Karpas-422 (cell line): ENCODE results near the gene CDHR2. TPM values are rescaled to one million over a fixed set of nuclear protein-coding genes. Genes with fewer than 3 reads are reported as not detected.

Experiments
- DNase-seq: peaks from one replicate; pipeline ENCODE4 v3.0.0-alpha.2; 2015
- H2AFZ ChIP-seq: fragments of 200-600 bp; sonication (generic); 2 replicates; pipeline ENCODE4 v1.6.1; 2014; ENCODE audit warnings: antibody characterized with exemption, low read length, mixed read lengths
- H3K27ac ChIP-seq: fragments of 200-600 bp; sonication (generic); 2 replicates; pipeline ENCODE4 v1.5.1; 2014; ENCODE audit warnings: mild to moderate bottlenecking, low read length, moderate library complexity
- H3K27me3 ChIP-seq: fragments of 200-600 bp; sonication (generic); 2 replicates; pipeline ENCODE4 v1.6.1; 2014; ENCODE audit warnings: low read length, mixed read lengths
- H3K36me3 ChIP-seq: fragments of 200-600 bp; sonication (generic); 2 replicates; pipeline ENCODE4 v1.6.1; 2014; ENCODE audit warnings: low read length, mixed read lengths; ENCODE audit not compliant: insufficient read depth
- H3K4me1 ChIP-seq: fragments of 200-600 bp; sonication (generic); 2 replicates; pipeline ENCODE4 v1.6.1; 2014; ENCODE audit warnings: mild to moderate bottlenecking, low read length, mixed read lengths
- H3K4me2 ChIP-seq: fragments of 200-600 bp; sonication (generic); 2 replicates; pipeline ENCODE4 v1.6.1; 2014; ENCODE audit warnings: low read length, low read depth, mild to moderate bottlenecking; ENCODE audit not compliant: poor library complexity, severe bottlenecking
- H3K4me3 ChIP-seq: fragments of 200-600 bp; sonication (generic); 2 replicates; pipeline ENCODE4 v1.5.1; 2014; ENCODE audit warnings: mild to moderate bottlenecking, antibody characterized with exemption, low read length, mixed read lengths
- H3K79me2 ChIP-seq: fragments of 200-600 bp; sonication (generic); 2 replicates; pipeline ENCODE4 v1.6.1; 2014; ENCODE audit warnings: mild to moderate bottlenecking, low read length, mixed read lengths
- H3K9ac ChIP-seq: fragments of 200-600 bp; sonication (generic); 2 replicates; pipeline ENCODE4 v1.6.0; 2014; ENCODE audit warnings: low read length
- H3K9me2 ChIP-seq: fragments of 200-600 bp; sonication (generic), shearing (Covaris generic); replicated peaks from 2 replicates; pipeline ENCODE4 v1.6.0; 2014; ENCODE audit warnings: mild to moderate bottlenecking, low read length, moderate library complexity; ENCODE audit not compliant: insufficient read depth
- H3K9me3 ChIP-seq: fragments of 300-700, 200-600 bp; sonication (generic); 2 replicates; pipeline ENCODE4 v1.6.1; 2014; ENCODE audit warnings: low read length, mixed read lengths
- H4K20me1 ChIP-seq: fragments of 200-600 bp; sonication (generic); 2 replicates; pipeline ENCODE4 v1.6.1; 2014; ENCODE audit warnings: mild to moderate bottlenecking, antibody characterized with exemption, low read length, low read depth; ENCODE audit not compliant: insufficient read depth
- total RNA-seq: library from RNA; depleted of rRNA; stranded (reverse); fragments of >200 nt; shearing (Covaris generic); gene quantifications from 2 replicates; pipeline ENCODE4 v1.2.3, GENCODE V29; 2014; ENCODE audit warnings: low replicate concordance

Gene CDHR2
- total RNA-seq, 1 experiment from 2014 or later, result 0.07 TPM

DNA sequence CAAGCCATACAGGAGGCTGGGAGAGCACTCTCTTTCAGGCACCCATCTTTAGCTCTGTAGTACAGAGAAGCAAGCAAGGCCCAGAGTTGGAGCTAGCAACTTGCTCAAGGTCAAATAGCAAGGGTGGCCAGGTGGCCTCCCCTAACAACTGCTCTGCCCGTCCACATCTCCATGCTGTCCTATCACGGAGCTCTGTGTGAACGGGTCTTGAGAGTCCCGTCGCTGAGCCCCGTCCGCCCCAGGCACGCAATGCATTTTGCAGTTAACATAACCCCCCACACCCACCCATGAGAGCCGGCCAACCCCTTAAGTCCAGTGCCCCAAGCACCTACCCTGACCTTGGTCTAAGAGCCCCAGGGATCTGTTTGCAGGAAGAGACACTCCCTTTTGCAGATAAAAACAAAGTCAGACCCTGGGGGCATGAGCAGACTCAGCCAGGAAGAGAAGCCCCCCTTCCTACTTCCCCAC lies 13.4 kb upstream of the CDHR2 start:
- H3K79me2 ChIP-seq, result peaks cover 44% of the 10 kb centered on the region
- DNase-seq, result peak; percentile 61
- H3K36me3 ChIP-seq, result peaks cover 23% of the 10 kb centered on the region
- no peak overlapping the region for H2AFZ ChIP-seq
- peak overlapping the region; percentile 88 for H3K27ac ChIP-seq
- no peaks in the 10 kb centered on the region for H3K27me3 ChIP-seq
- peaks cover 32% of the 10 kb centered on the region for H4K20me1 ChIP-seq
- peaks cover 57% of the 10 kb centered on the region for H3K4me1 ChIP-seq
- peak overlapping the region; percentile 96 for H3K4me2 ChIP-seq
- peak overlapping the region; percentile 93 for H3K4me3 ChIP-seq
- H3K9me3 ChIP-seq, result no peaks in the 10 kb centered on the region
- H3K9ac ChIP-seq, result peak overlapping the region; percentile 100
- no peaks in the 10 kb centered on the region for H3K9me2 ChIP-seq

DNA sequence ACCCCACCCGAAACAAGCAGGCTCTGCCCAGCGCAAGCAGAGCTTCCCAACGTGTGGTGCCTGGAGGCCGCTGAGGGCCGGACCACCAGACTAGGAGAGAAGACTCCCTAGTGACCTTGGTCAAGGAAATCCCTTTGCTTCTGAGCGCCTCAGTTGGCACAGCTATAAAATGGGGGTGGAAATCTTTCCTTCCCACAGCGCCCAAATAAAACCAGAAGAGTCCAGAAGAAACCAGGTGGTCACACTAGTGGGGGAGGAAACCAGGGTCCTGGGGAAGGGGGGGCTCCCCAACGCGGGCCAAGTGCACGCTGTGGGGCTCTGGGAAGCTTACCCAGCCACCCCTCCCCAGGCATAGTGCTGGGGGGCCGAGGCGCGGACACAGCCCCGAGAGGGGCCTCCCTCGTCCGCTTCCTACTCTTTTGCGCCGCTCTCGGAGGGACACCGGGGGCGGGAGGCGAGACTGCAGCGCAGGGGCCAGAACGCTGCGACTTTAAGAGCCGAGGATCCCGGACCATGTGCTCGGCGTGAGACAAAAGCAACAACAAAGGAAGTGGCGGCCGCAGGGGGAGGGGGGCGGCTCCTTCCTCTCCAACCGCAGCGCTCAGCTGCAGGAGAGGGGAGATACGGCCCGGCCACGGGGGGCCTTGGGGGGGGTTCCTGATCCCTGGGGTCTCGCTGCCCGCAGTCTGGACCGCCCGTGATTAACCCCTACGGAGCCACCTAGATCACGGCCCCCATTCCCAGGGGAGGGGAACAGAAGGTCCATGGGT lies 12.8 kb upstream of the CDHR2 start:
- DNase-seq, result peak; percentile 91
- Histone ChIP-seq H3K36me3 (peaks cover 18% of the 10 kb centered on the region; the same call in 1 of the 2 replicates), H3K79me2 (peaks cover 50% of the 10 kb centered on the region), H2AFZ (no peak overlapping the region), H3K9me3 (no peaks in the 10 kb centered on the region), H3K9ac (peak overlapping the region; percentile 100), H3K9me2 (no peaks in the 10 kb centered on the region), H4K20me1 (peaks cover 32% of the 10 kb centered on the region), H3K27ac (peak overlapping the region; percentile 88), H3K4me2 (peak overlapping the region; percentile 96), H3K4me3 (peak overlapping the region; percentile 93), H3K4me1 (peaks cover 61% of the 10 kb centered on the region), H3K27me3 (no peaks in the 10 kb centered on the region)

DNA sequence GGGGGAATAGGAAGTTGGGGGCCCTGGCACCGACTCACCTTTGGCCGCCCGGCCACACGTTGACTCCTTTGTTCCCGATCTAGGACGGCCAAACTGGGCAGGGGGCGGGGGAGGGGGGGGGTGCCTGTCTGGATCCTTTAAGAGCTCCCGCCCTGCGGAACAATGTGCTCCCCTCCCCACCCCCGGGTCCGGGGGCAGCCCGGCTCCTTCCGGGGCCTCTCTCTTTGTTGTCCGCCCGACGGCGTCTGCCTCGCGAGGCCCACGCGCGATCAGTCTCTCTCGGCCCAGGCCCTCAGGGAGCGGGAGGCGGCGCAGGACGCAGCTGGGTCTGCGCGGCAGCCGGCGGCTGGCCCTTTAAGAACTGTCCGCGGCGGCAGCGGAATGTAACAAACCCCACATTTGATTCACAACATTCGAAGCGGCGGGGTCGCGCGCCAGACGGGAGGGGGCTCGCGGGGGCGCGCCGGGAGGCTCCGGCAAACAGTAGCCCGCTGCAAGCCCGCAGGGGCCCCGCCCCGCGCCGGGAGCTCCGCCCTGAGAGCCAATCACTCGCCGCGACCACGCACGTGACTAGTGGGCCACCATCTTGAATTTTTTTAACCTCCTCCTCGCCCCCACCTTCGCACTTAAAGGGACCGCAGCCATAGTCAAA lies 12.1 kb upstream of the CDHR2 start, which contains the start of gene RNF44:
Gene RNF44 (minus strand): TSS at position 501 of the 652 bp plus-strand sequence. CDS start 4,930 bp downstream, outside the sequence.
- Histone ChIP-seq H3K4me3 (peak within 1 kb of the TSS; percentile 93), H3K9me3 (no peaks in the 10 kb centered on the region), H4K20me1 (peaks cover 25% of the 10 kb centered on the region), H3K9me2 (no peaks in the 10 kb centered on the region), H3K4me1 (peaks cover 67% of the 10 kb centered on the region), H3K36me3 (peaks cover 13% of the 10 kb centered on the region; the same call in 1 of the 2 replicates), H3K27ac (peak within 1 kb of the TSS; percentile 88), H3K9ac (peak within 1 kb of the TSS; percentile 100), H3K4me2 (peak within 1 kb of the TSS; percentile 96), H3K27me3 (no peaks in the 10 kb centered on the region), H3K79me2 (peaks cover 50% of the 10 kb centered on the region), H2AFZ (peak within 1 kb of the TSS; percentile 61; the same call in 1 of the 2 replicates)
- peak; percentile 98 for DNase-seq

DNA sequence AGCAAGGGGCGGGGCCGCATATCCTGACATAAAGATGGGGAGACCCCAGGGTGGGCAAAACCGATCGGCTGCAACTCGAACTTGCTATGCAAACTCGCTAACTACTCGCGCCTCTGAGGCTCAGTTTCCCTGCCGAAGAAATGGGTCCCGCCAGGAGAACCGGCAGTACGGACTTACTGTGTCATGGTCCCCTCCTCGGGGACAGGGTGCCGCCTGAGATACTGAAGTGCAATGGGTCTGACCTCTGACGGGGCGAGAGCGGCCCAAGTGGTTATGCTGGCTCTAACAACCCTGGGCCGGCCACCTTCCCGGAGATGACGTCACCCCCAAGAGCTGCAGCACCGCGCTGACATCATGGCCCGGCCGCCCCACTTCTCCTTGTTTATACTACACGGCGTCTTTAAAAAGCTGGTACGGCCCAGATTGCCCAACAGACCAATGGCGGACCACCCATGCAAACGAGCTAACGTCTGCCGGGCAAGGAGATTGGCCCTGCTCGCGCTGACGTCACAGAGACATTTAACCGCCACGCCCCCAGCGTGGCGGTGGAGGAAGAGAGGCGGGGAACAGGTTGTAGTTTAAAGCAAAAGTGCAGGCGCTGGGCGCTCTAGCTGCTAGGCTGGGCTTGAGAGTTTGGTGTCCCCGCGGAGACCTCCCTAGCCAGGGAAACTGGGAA lies 11.4 kb upstream of the CDHR2 start:
- peaks cover 74% of the 10 kb centered on the region for H3K4me1 ChIP-seq
- H3K4me2 ChIP-seq, result peak overlapping the region; percentile 96
- peaks cover 13% of the 10 kb centered on the region; the same call in 1 of the 2 replicates for H3K36me3 ChIP-seq
- H3K9me2 ChIP-seq, result no peaks in the 10 kb centered on the region
- peaks cover 22% of the 10 kb centered on the region for H4K20me1 ChIP-seq
- H2AFZ ChIP-seq, result peak overlapping the region; percentile 61; the same call in 1 of the 2 replicates
- H3K9ac ChIP-seq, result peak overlapping the region; percentile 86
- peaks cover 49% of the 10 kb centered on the region for H3K79me2 ChIP-seq
- peak overlapping the region; percentile 93 for H3K4me3 ChIP-seq
- H3K9me3 ChIP-seq, result no peaks in the 10 kb centered on the region
- peak overlapping the region; percentile 79 for H3K27ac ChIP-seq
- DNase-seq, result peak; percentile 99
- H3K27me3 ChIP-seq, result no peaks in the 10 kb centered on the region

DNA sequence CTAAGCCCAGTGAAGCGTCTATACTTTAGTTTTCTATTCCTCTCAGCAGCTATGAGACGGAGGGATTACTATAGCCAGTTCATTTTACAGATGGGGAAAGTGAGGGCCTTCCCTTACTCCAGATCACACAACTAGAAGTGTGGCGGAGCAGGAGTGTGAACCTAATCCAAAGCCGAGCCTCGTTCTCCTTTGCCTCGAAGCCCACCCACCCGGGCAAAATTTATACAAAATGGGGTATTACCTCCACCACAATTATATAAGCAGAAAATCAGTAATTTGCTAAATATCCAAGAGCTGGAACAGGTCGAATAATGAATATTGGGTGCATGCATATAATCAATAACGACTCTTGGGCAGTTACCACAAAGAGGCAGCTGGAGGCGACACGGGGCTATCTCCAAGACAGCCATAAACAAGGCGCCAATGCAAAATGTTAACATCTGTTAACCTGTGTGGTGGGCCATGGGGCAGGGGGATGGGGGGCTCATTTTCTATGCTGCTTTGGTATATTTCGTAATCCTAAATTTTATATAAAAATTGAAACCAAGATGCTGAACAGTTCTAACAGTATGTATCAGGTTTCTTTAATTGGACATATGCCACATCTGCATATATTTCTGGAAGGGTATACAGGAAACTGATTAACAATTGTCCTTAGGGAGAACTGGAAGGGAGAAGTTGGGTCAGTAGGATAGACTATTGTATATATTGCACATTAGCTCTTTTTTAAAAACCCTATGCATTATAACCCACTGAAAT lies 10.7 kb upstream of the CDHR2 start:
- Histone ChIP-seq H2AFZ (no peak overlapping the region), H3K9ac (peak overlapping the region; percentile 70), H3K27me3 (no peaks in the 10 kb centered on the region), H3K4me1 (peaks cover 70% of the 10 kb centered on the region), H3K27ac (peak overlapping the region; percentile 79), H3K4me3 (peak overlapping the region; percentile 93), H3K9me2 (no peaks in the 10 kb centered on the region), H4K20me1 (peaks cover 15% of the 10 kb centered on the region), H3K4me2 (peak overlapping the region; percentile 96), H3K36me3 (peaks cover 9% of the 10 kb centered on the region; the same call in 1 of the 2 replicates), H3K9me3 (no peaks in the 10 kb centered on the region), H3K79me2 (peaks cover 41% of the 10 kb centered on the region)
- peak; percentile 63 for DNase-seq

DNA sequence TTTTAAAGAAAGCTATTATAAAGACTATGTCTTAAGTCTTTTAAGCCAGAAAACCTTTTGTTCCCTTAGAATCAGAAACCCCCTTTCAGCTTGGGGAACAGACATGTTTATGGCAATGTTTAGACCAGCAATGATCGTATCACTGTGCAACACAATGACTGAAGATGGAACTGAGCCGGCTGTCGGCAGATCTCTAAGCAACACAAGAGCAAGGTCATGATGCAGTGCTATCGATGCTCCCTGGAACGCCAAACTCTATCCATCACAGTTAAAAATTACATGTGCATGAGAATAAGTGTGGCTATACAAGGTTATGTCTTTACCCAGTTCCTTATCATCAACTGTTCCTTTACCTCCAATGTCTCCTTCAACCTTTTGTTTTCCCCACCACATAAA lies 10.2 kb upstream of the CDHR2 start:
- peaks cover 70% of the 10 kb centered on the region for H3K4me1 ChIP-seq
- no peak overlapping the region for H2AFZ ChIP-seq
- no peaks in the 10 kb centered on the region for H3K27me3 ChIP-seq
- no peaks in the 10 kb centered on the region for H3K9me3 ChIP-seq
- no peak for DNase-seq
- no peaks in the 10 kb centered on the region for H3K9me2 ChIP-seq
- peak overlapping the region; percentile 93 for H3K4me3 ChIP-seq
- peaks cover 10% of the 10 kb centered on the region; the same call in 1 of the 2 replicates for H4K20me1 ChIP-seq
- H3K4me2 ChIP-seq, result peak overlapping the region; percentile 96
- peaks cover 39% of the 10 kb centered on the region for H3K79me2 ChIP-seq
- peak overlapping the region; percentile 70; the same call in 1 of the 2 replicates for H3K9ac ChIP-seq
- H3K36me3 ChIP-seq, result peaks cover 3% of the 10 kb centered on the region; the same call in 1 of the 2 replicates
- peak overlapping the region; percentile 79 for H3K27ac ChIP-seq

DNA sequence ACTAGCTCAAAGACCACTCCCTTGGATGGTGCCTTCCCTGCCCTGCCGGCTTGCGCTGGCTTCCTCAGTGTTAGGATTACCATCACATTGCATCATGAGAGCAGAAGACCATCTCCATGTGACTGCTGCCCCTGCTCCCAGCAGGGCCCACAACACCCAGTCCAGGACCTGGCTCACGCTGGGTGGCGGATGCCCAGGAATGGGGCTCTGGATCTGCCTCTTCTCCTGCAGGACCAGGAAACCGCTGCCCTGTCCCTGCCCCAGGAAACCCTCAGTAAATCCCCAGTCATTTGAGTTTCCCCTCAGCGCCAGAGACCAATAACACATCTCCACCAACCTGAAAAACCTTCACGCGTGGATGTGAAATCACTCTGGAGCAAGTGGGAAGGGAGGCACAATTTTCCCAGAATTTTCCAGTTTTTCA lies 8.7 kb upstream of the CDHR2 start:
- Histone ChIP-seq H3K27me3 (no peaks in the 10 kb centered on the region), H3K4me2 (no peak overlapping the region), H4K20me1 (no peaks in the 10 kb centered on the region), H3K4me3 (no peak overlapping the region), H2AFZ (no peak overlapping the region), H3K9me2 (no peaks in the 10 kb centered on the region), H3K27ac (no peak overlapping the region), H3K9me3 (no peaks in the 10 kb centered on the region), H3K36me3 (no peaks in the 10 kb centered on the region), H3K79me2 (peaks cover 24% of the 10 kb centered on the region), H3K4me1 (peaks cover 63% of the 10 kb centered on the region), H3K9ac (no peak overlapping the region; the same call in 1 of the 2 replicates)
- no peak for DNase-seq
